HepG2 (cell line): ENCODE data around the gene AHNAK. TPM values are rescaled to one million over a fixed set of nuclear protein-coding genes. Genes with fewer than 3 reads are reported as not detected.

Source experiments
- AGO1 ChIP-seq: fragments of 200-400 bp; formaldehyde crosslinking; IDR thresholded peaks from 2 replicates; pipeline ENCODE4 v1.6.1; 2017; ENCODE audit warnings: mild to moderate bottlenecking, low read depth, low read length, moderate library complexity; ENCODE audit not compliant: poor library complexity, severe bottlenecking
- ATRX ChIP-seq: sonication (generic); formaldehyde crosslinking; IDR thresholded peaks from 2 replicates; pipeline ENCODE4 v1.4.0; 2020; ENCODE audit warnings: missing genetic modification reagents, borderline replicate concordance
- HOXA3 ChIP-seq: sonication (generic); formaldehyde crosslinking; IDR thresholded peaks from 2 replicates; pipeline ENCODE4 v1.5.0; 2020; ENCODE audit warnings: missing genetic modification reagents
- NFIB ChIP-seq: sonication (generic); formaldehyde crosslinking; IDR thresholded peaks from 2 replicates; pipeline ENCODE4 v1.9.0; 2021; ENCODE audit warnings: missing genetic modification reagents, mild to moderate bottlenecking, borderline replicate concordance
- NR2F6 ChIP-seq, 2 experiments: IDR thresholded peaks; 2 replicates each; pipeline ENCODE4 v1.6.1; 2016; ENCODE audit warnings: antibody characterized with exemption in 1 of 2, mild to moderate bottlenecking in 1 of 2
- PAF1 ChIP-seq: IDR thresholded peaks from 2 replicates; pipeline ENCODE4 v1.6.1; 2016; ENCODE audit warnings: missing genetic modification reagents, missing compliant biosample characterization
- SIX4 ChIP-seq: sonication (generic); formaldehyde crosslinking; IDR thresholded peaks from 2 replicates; pipeline ENCODE4 v1.4.0; 2020; ENCODE audit warnings: missing genetic modification reagents
- THYN1 ChIP-seq: sonication (generic); formaldehyde crosslinking; IDR thresholded peaks from 2 replicates; pipeline ENCODE4 v1.8.1; 2023; ENCODE audit warnings: low read depth, mild to moderate bottlenecking, moderate library complexity, missing genetic modification reagents, borderline replicate concordance
- TSC22D2 ChIP-seq: sonication (generic); formaldehyde crosslinking; IDR thresholded peaks from 2 replicates; pipeline ENCODE4 v1.5.1; 2020; ENCODE audit warnings: missing genetic modification reagents, mild to moderate bottlenecking, borderline replicate concordance
- ZNF281 ChIP-seq: sonication (generic); formaldehyde crosslinking; IDR thresholded peaks from 2 replicates; pipeline ENCODE4 v1.4.0; 2020; ENCODE audit warnings: missing genetic modification reagents, borderline replicate concordance
- ZNF570 ChIP-seq: sonication (generic); formaldehyde crosslinking; IDR thresholded peaks from 2 replicates; pipeline ENCODE4 v1.4.0; 2020; ENCODE audit warnings: mild to moderate bottlenecking, missing genetic modification reagents, borderline replicate concordance
- ZNF816 ChIP-seq: sonication (generic); formaldehyde crosslinking; IDR thresholded peaks from 2 replicates; pipeline ENCODE4 v1.8.0; 2022; ENCODE audit warnings: missing genetic modification reagents, mild to moderate bottlenecking, borderline replicate concordance
- ZNF883 ChIP-seq: sonication (generic); formaldehyde crosslinking; IDR thresholded peaks from 2 replicates; pipeline ENCODE4 v1.5.1; 2020; ENCODE audit warnings: mild to moderate bottlenecking, missing genetic modification reagents; ENCODE audit errors: not compliant biosample characterization
- polyA plus RNA-seq, 8 experiments: library from polyadenylated mRNA; depleted of rRNA in 3 of 8; stranded (reverse) in 7 of 8; unstranded in 1 of 8; fragments of >200 nt; fragmentation: Illumina TruSeq in 4 of 8; extraction: Trizol in 4 of 8; gene quantifications; 2 replicates each; pipeline versions ENCODE4 v1.2.1 to v1.2.3, GENCODE V29; 2011 to 2016; ENCODE audit warnings: low read depth in 4 of 8, missing spikeins in 1 of 8, mixed read lengths in 1 of 8; ENCODE audit not compliant: insufficient read depth in 1 of 8
- total RNA-seq, 5 experiments: library from RNA; depleted of rRNA; stranded (reverse); fragments of >200 nt; fragmentation: Illumina TruSeq; extraction: Trizol; gene quantifications; 2 replicates each; pipeline ENCODE4 v1.2.3, GENCODE V29; 2016; ENCODE audit warnings: low read depth in 1 of 5
- TF ChIP-seq, protein P1 (sequence below): sonication (generic); formaldehyde crosslinking; IDR thresholded peaks from 2 replicates; pipeline ENCODE4 v1.4.0; 2020; ENCODE audit warnings: mild to moderate bottlenecking, missing genetic modification reagents
- TF ChIP-seq, protein P2 (sequence below): sonication (generic); formaldehyde crosslinking; IDR thresholded peaks from 2 replicates; pipeline ENCODE4 v1.5.0; 2020; ENCODE audit warnings: missing genetic modification reagents

Gene AHNAK
- total and polyA plus RNA-seq, 2 of the 13 experiments (the other 11 are each of a cell fraction or from before 2014, with no cell fraction given), result 23.4 to 25.0 TPM

- TF ChIP-seq, protein P1, sequence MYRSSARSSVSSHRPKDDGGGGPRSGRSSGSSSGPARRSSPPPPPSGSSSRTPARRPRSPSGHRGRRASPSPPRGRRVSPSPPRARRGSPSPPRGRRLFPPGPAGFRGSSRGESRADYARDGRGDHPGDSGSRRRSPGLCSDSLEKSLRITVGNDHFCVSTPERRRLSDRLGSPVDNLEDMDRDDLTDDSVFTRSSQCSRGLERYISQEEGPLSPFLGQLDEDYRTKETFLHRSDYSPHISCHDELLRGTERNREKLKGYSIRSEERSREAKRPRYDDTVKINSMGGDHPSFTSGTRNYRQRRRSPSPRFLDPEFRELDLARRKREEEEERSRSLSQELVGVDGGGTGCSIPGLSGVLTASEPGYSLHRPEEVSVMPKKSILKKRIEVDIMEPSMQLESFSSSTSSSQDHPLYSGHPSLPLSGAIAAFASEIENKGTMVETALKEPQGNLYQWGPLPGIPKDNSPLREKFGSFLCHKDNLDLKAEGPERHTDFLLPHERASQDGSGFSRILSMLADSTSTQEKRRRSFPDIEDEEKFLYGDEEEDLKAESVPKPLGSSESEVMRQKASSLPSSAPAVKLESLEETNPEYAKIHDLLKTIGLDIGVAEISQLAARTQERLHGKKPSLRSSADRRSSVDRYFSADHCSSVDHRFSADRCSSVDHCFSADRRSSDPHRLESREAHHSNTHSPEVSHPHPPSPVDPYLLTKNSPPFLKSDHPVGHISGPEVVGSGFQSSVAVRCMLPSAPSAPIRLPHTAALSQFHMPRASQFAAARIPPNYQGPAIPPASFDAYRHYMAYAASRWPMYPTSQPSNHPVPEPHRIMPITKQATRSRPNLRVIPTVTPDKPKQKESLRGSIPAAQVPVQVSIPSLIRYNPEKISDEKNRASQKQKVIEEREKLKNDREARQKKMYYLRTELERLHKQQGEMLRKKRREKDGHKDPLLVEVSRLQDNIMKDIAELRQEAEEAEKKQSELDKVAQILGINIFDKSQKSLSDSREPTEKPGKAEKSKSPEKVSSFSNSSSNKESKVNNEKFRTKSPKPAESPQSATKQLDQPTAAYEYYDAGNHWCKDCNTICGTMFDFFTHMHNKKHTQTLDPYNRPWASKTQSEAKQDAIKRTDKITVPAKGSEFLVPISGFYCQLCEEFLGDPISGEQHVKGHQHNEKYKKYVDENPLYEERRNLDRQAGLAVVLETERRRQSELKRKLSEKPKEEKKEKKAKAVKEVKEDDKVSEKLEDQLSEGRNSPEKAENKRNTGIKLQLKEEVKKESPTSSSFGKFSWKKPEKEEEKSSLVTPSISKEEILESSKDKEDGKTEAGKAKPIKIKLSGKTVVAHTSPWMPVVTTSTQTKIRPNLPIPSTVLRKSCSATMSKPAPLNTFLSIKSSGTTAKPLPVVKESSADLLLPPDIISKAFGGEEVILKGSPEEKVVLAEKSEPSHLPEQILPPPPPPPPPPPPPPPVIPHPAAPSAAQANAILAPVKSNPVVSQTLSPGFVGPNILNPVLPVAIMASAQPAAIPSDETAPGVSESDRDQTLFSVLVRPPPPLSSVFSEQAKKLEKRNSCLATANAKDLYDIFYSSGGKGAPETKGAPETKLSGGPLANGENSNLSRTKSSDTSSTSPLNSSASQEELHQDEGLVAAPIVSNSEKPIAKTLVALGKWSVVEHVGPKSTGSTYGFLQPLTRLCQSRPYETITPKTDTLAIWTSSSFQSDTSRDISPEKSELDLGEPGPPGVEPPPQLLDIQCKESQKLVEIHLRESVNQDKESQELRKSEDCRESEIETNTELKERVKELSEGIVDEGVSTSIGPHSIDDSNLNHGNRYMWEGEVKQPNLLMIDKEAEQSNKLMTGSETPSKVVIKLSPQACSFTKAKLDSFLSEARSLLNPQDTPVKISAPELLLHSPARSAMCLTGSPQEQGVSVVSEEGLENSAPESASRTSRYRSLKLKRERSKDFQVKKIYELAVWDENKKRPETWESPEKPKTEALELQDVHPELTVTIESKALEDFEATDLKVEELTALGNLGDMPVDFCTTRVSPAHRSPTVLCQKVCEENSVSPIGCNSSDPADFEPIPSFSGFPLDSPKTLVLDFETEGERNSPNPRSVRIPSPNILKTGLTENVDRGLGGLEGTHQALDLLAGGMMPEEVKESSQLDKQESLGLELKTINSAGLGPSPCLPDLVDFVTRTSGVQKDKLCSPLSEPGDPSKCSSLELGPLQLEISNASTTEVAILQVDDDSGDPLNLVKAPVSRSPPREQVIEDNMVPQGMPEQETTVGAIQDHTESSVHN (CRISPR knock-in tag), result no peak
- peak; percentile 32; the same call in 1 of the 2 replicates for TF ChIP-seq ZNF281 (CRISPR knock-in tag)
- no peak for TF ChIP-seq NFIB (CRISPR knock-in tag)
- no peak for TF ChIP-seq ZNF816
- TF ChIP-seq TSC22D2 (CRISPR knock-in tag), result no peak
- TF ChIP-seq AGO1, result no peak
- TF ChIP-seq THYN1, result no peak
- TF ChIP-seq NR2F6 (IDR thresholded peaks at IDR 0.05), result peak; percentile 20; the same call in 1 of the 2 replicates
- peak; percentile 47; the same call in 1 of the 2 replicates for TF ChIP-seq NR2F6 (CRISPR knock-in tag; IDR thresholded peaks at IDR 0.05)
- peak; percentile 75; the same call in 1 of the 2 replicates for TF ChIP-seq HOXA3 (CRISPR knock-in tag)
- no peak for TF ChIP-seq SIX4 (CRISPR knock-in tag)
- no peak for TF ChIP-seq ZNF570 (CRISPR knock-in tag)
- TF ChIP-seq ZNF883 (CRISPR knock-in tag), result peak; percentile 20
- no peak for TF ChIP-seq ATRX (CRISPR knock-in tag)
- TF ChIP-seq PAF1 (CRISPR knock-in tag), result no peak
- TF ChIP-seq, protein P2, sequence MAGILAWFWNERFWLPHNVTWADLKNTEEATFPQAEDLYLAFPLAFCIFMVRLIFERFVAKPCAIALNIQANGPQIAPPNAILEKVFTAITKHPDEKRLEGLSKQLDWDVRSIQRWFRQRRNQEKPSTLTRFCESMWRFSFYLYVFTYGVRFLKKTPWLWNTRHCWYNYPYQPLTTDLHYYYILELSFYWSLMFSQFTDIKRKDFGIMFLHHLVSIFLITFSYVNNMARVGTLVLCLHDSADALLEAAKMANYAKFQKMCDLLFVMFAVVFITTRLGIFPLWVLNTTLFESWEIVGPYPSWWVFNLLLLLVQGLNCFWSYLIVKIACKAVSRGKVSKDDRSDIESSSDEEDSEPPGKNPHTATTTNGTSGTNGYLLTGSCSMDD (CRISPR knock-in tag), result no peak
Observed at GRCh38 chr11:62548545-62549335, 2.1 kb upstream of the AHNAK start (continued).
